Kidney epithelial cell (primary cell): ENCODE measurements around the gene MGAT4D. TPM values are rescaled to one million over a fixed set of nuclear protein-coding genes. Genes with fewer than 3 reads are reported as not detected.

ENCODE experiments used
- DNase-seq: peaks from one replicate; pipeline ENCODE4 v3.0.0-alpha.2; 2010; ENCODE audit warnings: low read depth
- H3K27me3 ChIP-seq: 2 replicates; pipeline ENCODE4 v1.6.0; 2011; ENCODE audit warnings: low read length; ENCODE audit not compliant: control insufficient read depth, insufficient read depth
- H3K36me3 ChIP-seq: 2 replicates; pipeline ENCODE4 v1.5.1; 2011; ENCODE audit warnings: low read length; ENCODE audit not compliant: control insufficient read depth, insufficient read depth
- H3K4me3 ChIP-seq: 2 replicates; pipeline ENCODE4 v1.5.1; 2011; ENCODE audit warnings: low read depth, mild to moderate bottlenecking, control low read depth, low read length
- total RNA-seq: library from RNA; depleted of rRNA; stranded (reverse); fragments of >200 nt; gene quantifications from 2 replicates; pipeline ENCODE4 v1.2.3, GENCODE V29; 2015
- TF ChIP-seq, protein P1 (sequence below): IDR thresholded peaks from 2 replicates; pipeline ENCODE4 v1.5.1; 2011; ENCODE audit warnings: mild to moderate bottlenecking, moderate library complexity, low read length, control low read depth, inconsistent platforms; ENCODE audit not compliant: insufficient read depth, poor library complexity, severe bottlenecking

Gene MGAT4D
- total RNA-seq, 1 donor from 2014 or later = not detected

DNA sequence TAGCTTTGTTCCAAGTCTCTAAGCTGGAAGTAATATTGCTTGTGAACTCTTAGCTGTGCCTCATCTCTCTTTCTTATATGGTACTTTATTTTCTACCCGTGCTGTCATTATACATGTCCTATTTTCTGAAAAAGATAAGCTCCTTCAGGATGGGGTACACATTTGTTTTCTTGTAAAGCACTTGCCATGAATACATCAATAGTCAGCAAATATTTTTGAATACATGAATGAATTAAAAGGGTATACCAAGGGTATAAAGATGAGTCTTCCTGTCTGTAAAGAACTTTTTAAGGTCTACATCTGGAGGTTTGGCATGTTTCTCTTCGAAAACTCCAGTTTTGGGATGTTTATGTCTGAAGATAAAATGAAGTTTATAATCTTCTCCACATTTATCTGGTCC lies 98.0 kb downstream of the MGAT4D start:
- DNase-seq = no peak
- Histone ChIP-seq H3K4me3 (no peak overlapping the region), H3K36me3 (no peaks in the 10 kb centered on the region), H3K27me3 (no peaks in the 10 kb centered on the region)
- TF ChIP-seq, protein P1, sequence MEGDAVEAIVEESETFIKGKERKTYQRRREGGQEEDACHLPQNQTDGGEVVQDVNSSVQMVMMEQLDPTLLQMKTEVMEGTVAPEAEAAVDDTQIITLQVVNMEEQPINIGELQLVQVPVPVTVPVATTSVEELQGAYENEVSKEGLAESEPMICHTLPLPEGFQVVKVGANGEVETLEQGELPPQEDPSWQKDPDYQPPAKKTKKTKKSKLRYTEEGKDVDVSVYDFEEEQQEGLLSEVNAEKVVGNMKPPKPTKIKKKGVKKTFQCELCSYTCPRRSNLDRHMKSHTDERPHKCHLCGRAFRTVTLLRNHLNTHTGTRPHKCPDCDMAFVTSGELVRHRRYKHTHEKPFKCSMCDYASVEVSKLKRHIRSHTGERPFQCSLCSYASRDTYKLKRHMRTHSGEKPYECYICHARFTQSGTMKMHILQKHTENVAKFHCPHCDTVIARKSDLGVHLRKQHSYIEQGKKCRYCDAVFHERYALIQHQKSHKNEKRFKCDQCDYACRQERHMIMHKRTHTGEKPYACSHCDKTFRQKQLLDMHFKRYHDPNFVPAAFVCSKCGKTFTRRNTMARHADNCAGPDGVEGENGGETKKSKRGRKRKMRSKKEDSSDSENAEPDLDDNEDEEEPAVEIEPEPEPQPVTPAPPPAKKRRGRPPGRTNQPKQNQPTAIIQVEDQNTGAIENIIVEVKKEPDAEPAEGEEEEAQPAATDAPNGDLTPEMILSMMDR = no peak

DNA sequence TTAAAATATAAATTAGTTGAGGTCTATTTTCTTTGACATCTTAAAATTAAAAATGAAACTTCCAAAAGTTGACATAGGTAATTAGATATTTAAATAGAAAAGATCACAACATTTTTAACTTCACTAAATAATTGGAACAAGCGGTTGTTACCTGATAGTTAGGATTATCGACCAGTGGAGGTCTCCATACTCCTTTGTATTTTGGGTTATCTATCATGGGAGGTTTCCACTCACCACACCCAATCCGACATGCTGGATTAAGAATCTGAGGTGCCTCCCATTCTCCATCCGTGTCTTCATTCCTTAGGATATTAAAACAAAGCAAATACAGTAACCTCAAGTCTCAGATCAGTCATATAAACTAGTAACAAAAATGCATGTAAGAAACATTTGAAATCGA lies 102.4 kb downstream of the MGAT4D start:
- no peak for DNase-seq
- H3K27me3 ChIP-seq = no peaks in the 10 kb centered on the region
- no peak overlapping the region for H3K4me3 ChIP-seq
- TF ChIP-seq, protein P1 = no peak
- no peaks in the 10 kb centered on the region for H3K36me3 ChIP-seq

Other genes with a start within 250 kb of the MGAT4D start
- gene SCOC, start 124.6 kb downstream of the MGAT4D start, total RNA-seq = 58.4 and 64.1 TPM in 2 replicates
- 10.0 and 12.1 TPM in 2 replicates for gene CLGN, start 70.6 kb downstream of the MGAT4D start, total RNA-seq
- 21.4 and 60.5 TPM in 2 replicates for gene ELMOD2, start 25.9 kb upstream of the MGAT4D start, total RNA-seq
- 0.58 TPM in 1 of 2 replicates, not detected in the other for gene UCP1, start 70.7 kb upstream of the MGAT4D start, total RNA-seq